ENCODE measurements around the gene HOXB13. TPM values are rescaled to one million over a fixed set of nuclear protein-coding genes. Genes with fewer than 3 reads are reported as not detected.

Gene HOXB13
- total RNA-seq (not detected), polyA plus RNA-seq (under 1 TPM; 0.18 to 0.25 TPM)
- long read RNA-seq, donor 1, result 0 reads
- long read RNA-seq, donor 2, result 0 reads

GRCh38 chr17:48728232-48729231 lies at the start of gene HOXB13:
Gene HOXB13 (minus strand): TSS chr17:48728750. CDS start chr17:48728593, 157 bp downstream.
- H3K4me3 ChIP-seq (ENCODE audit: low read length in 2 of 2), result no peak within 1 kb of the TSS
- intact Hi-C loops (cut with DNase I), result loop anchor here (5.0 to 10.0 kb wide), 2 partner anchors 64 to 146 kb away; no protein-coding TSS in a partner anchor
- DNase-seq, result peak in 1 of 2 donors; percentile 63
- H3K4me1 ChIP-seq (ENCODE audit: control insufficient read depth in 1 of 2, insufficient read depth in 2 of 2, low read length in 2 of 2), result no peaks in the 10 kb centered on the region
- 3% methylated on average over 54 to 55 of the region's 55 CpGs for WGBS, 2 donors
- no peak for ATAC-seq (ENCODE audit: low FRiP score)
- no peaks in the 10 kb centered on the region for H3K9me3 ChIP-seq (ENCODE audit: control insufficient read depth, low read length)
- no peaks in the 10 kb centered on the region for H3K27me3 ChIP-seq (ENCODE audit: control insufficient read depth in 1 of 2, insufficient read depth in 2 of 2, low read length in 1 of 2)
- H3K36me3 ChIP-seq (ENCODE audit: control insufficient read depth in 1 of 2, insufficient read depth in 2 of 2, low read length in 1 of 2), result no peaks in the 10 kb centered on the region
- no peak within 1 kb of the TSS for H3K27ac ChIP-seq (ENCODE audit: low read depth in 1 of 2, low read length in 2 of 2)

- Histone ChIP-seq H3K27me3 (ENCODE audit: control insufficient read depth in 1 of 2, insufficient read depth in 2 of 2, low read length in 1 of 2) (no peaks in the 10 kb centered on the region), H3K4me3 (ENCODE audit: low read length in 2 of 2) (no peak overlapping the region), H3K27ac (ENCODE audit: low read depth in 1 of 2, low read length in 2 of 2) (no peak overlapping the region), H3K9me3 (ENCODE audit: control insufficient read depth, low read length) (peaks cover 2% of the 10 kb centered on the region), H3K4me1 (ENCODE audit: control insufficient read depth in 1 of 2, insufficient read depth in 2 of 2, low read length in 2 of 2) (no peaks in the 10 kb centered on the region), H3K36me3 (ENCODE audit: control insufficient read depth in 1 of 2, insufficient read depth in 2 of 2, low read length in 1 of 2) (no peaks in the 10 kb centered on the region)
- DNase-seq, result no peak
- ATAC-seq (ENCODE audit: low FRiP score), result no peak
- intact Hi-C loops (cut with DNase I), result no loop called here
Measured at GRCh38 chr17:48776602-48777001, 48.1 kb upstream of the HOXB13 start.

GRCh38 chr17:48773245-48773644 lies 44.7 kb upstream of the HOXB13 start:
- no peak for ATAC-seq (ENCODE audit: low FRiP score)
- 89 to 95% methylated on average over 3 of the region's 3 CpGs for WGBS, 2 donors

GRCh38 chr17:48770954-48771353 lies 42.4 kb upstream of the HOXB13 start:
- no peaks in the 10 kb centered on the region for H3K36me3 ChIP-seq (ENCODE audit: control insufficient read depth in 1 of 2, insufficient read depth in 2 of 2, low read length in 1 of 2)
- intact Hi-C loops (cut with DNase I), result no loop called here
- peaks cover 0 to 2% of the 10 kb centered on the region in 2 donors for H3K27me3 ChIP-seq (ENCODE audit: control insufficient read depth in 1 of 2, insufficient read depth in 2 of 2, low read length in 1 of 2)
- DNase-seq (no peak), ATAC-seq (ENCODE audit: low FRiP score) (no peak)
- no peaks in the 10 kb centered on the region for H3K9me3 ChIP-seq (ENCODE audit: control insufficient read depth, low read length)
- H3K27ac ChIP-seq (ENCODE audit: low read depth in 1 of 2, low read length in 2 of 2), result no peak overlapping the region
- H3K4me3 ChIP-seq (ENCODE audit: low read length in 2 of 2), result no peak overlapping the region
- no peaks in the 10 kb centered on the region for H3K4me1 ChIP-seq (ENCODE audit: control insufficient read depth in 1 of 2, insufficient read depth in 2 of 2, low read length in 2 of 2)
- 16 to 30% methylated on average over 3 of the region's 3 CpGs for WGBS, 2 donors

More at GRCh38 chr17:48773245-48773644, 44.7 kb upstream of the HOXB13 start:
- H3K4me3 ChIP-seq (ENCODE audit: low read length in 2 of 2), result no peak overlapping the region
- no peaks in the 10 kb centered on the region for H3K4me1 ChIP-seq (ENCODE audit: control insufficient read depth in 1 of 2, insufficient read depth in 2 of 2, low read length in 2 of 2)
- no peak for DNase-seq
- intact Hi-C loops (cut with DNase I), result no loop called here
- no peaks in the 10 kb centered on the region for H3K9me3 ChIP-seq (ENCODE audit: control insufficient read depth, low read length)
- peaks cover 0 to 2% of the 10 kb centered on the region in 2 donors for H3K27me3 ChIP-seq (ENCODE audit: control insufficient read depth in 1 of 2, insufficient read depth in 2 of 2, low read length in 1 of 2)
- no peak overlapping the region for H3K27ac ChIP-seq (ENCODE audit: low read depth in 1 of 2, low read length in 2 of 2)
- no peaks in the 10 kb centered on the region for H3K36me3 ChIP-seq (ENCODE audit: control insufficient read depth in 1 of 2, insufficient read depth in 2 of 2, low read length in 1 of 2)

- Histone ChIP-seq H3K4me3 (ENCODE audit: low read length in 2 of 2) (no peak overlapping the region), H3K27me3 (ENCODE audit: control insufficient read depth in 1 of 2, insufficient read depth in 2 of 2, low read length in 1 of 2) (peaks cover 0 to 2% of the 10 kb centered on the region in 2 donors), H3K4me1 (ENCODE audit: control insufficient read depth in 1 of 2, insufficient read depth in 2 of 2, low read length in 2 of 2) (no peaks in the 10 kb centered on the region), H3K27ac (ENCODE audit: low read depth in 1 of 2, low read length in 2 of 2) (no peak overlapping the region), H3K36me3 (ENCODE audit: control insufficient read depth in 1 of 2, insufficient read depth in 2 of 2, low read length in 1 of 2) (no peaks in the 10 kb centered on the region), H3K9me3 (ENCODE audit: control insufficient read depth, low read length) (no peaks in the 10 kb centered on the region)
- WGBS, 2 donors, result 92 to 93% methylated on average over 5 of the region's 5 CpGs
- ATAC-seq (ENCODE audit: low FRiP score) (no peak), DNase-seq (peak in 1 of 2 donors; percentile 24)
- intact Hi-C loops (cut with DNase I), result no loop called here
Measured at GRCh38 chr17:48769009-48769675, 40.6 kb upstream of the HOXB13 start.

- no peak for ATAC-seq (ENCODE audit: low FRiP score)
Measured at GRCh38 chr17:48767263-48767774, 38.8 kb upstream of the HOXB13 start.

GRCh38 chr17:48761114-48761513 lies 32.6 kb upstream of the HOXB13 start:
- intact Hi-C loops (cut with DNase I), result no loop called here
- ATAC-seq (ENCODE audit: low FRiP score) (no peak), DNase-seq (no peak)
- Histone ChIP-seq H3K27me3 (ENCODE audit: control insufficient read depth in 1 of 2, insufficient read depth in 2 of 2, low read length in 1 of 2) (no peaks in the 10 kb centered on the region), H3K9me3 (ENCODE audit: control insufficient read depth, low read length) (no peaks in the 10 kb centered on the region), H3K4me3 (ENCODE audit: low read length in 2 of 2) (no peak overlapping the region), H3K4me1 (ENCODE audit: control insufficient read depth in 1 of 2, insufficient read depth in 2 of 2, low read length in 2 of 2) (no peaks in the 10 kb centered on the region), H3K27ac (ENCODE audit: low read depth in 1 of 2, low read length in 2 of 2) (no peak overlapping the region), H3K36me3 (ENCODE audit: control insufficient read depth in 1 of 2, insufficient read depth in 2 of 2, low read length in 1 of 2) (no peaks in the 10 kb centered on the region)
- 73 to 82% methylated on average over 6 of the region's 6 CpGs for WGBS, 2 donors

More at GRCh38 chr17:48767263-48767774, 38.8 kb upstream of the HOXB13 start:
- H3K9me3 ChIP-seq (ENCODE audit: control insufficient read depth, low read length), result no peaks in the 10 kb centered on the region
- peaks cover 0 to 2% of the 10 kb centered on the region in 2 donors for H3K27me3 ChIP-seq (ENCODE audit: control insufficient read depth in 1 of 2, insufficient read depth in 2 of 2, low read length in 1 of 2)
- intact Hi-C loops (cut with DNase I), result no loop called here
- DNase-seq, result peak in 1 of 2 donors; percentile 3
- H3K4me1 ChIP-seq (ENCODE audit: control insufficient read depth in 1 of 2, insufficient read depth in 2 of 2, low read length in 2 of 2), result no peaks in the 10 kb centered on the region
- 72 to 79% methylated on average over 4 of the region's 4 CpGs for WGBS, 2 donors
- H3K4me3 ChIP-seq (ENCODE audit: low read length in 2 of 2), result no peak overlapping the region
- H3K27ac ChIP-seq (ENCODE audit: low read depth in 1 of 2, low read length in 2 of 2), result no peak overlapping the region
- no peaks in the 10 kb centered on the region for H3K36me3 ChIP-seq (ENCODE audit: control insufficient read depth in 1 of 2, insufficient read depth in 2 of 2, low read length in 1 of 2)

GRCh38 chr17:48760411-48760810 lies 31.9 kb upstream of the HOXB13 start:
- 46 to 56% methylated on average over 4 of the region's 4 CpGs for WGBS, 2 donors

More at GRCh38 chr17:48760411-48760810, 31.9 kb upstream of the HOXB13 start:
- H3K36me3 ChIP-seq (ENCODE audit: control insufficient read depth in 1 of 2, insufficient read depth in 2 of 2, low read length in 1 of 2), result no peaks in the 10 kb centered on the region
- DNase-seq (no peak), ATAC-seq (ENCODE audit: low FRiP score) (no peak)
- H3K9me3 ChIP-seq (ENCODE audit: control insufficient read depth, low read length), result no peaks in the 10 kb centered on the region
- H3K27me3 ChIP-seq (ENCODE audit: control insufficient read depth in 1 of 2, insufficient read depth in 2 of 2, low read length in 1 of 2), result no peaks in the 10 kb centered on the region
- no peak overlapping the region for H3K27ac ChIP-seq (ENCODE audit: low read depth in 1 of 2, low read length in 2 of 2)
- intact Hi-C loops (cut with DNase I), result no loop called here
- H3K4me3 ChIP-seq (ENCODE audit: low read length in 2 of 2), result no peak overlapping the region
- no peaks in the 10 kb centered on the region for H3K4me1 ChIP-seq (ENCODE audit: control insufficient read depth in 1 of 2, insufficient read depth in 2 of 2, low read length in 2 of 2)
